H1 (cell line): ENCODE data around the gene PPP1CA. TPM values are rescaled to one million over a fixed set of nuclear protein-coding genes. Genes with fewer than 3 reads are reported as not detected.

Source experiments
- CTCF ChIA-PET: fragments of 300-600 bp; sonication (Branson Sonifier 250); formaldehyde crosslinking; loops from one replicate; lab custom pipeline; 2021; ENCODE audit not compliant: partially characterized antibody; lab: Charles Lee
- POLR2A ChIA-PET: fragments of 300-600 bp; sonication (Branson Sonifier 250); formaldehyde crosslinking; loops from one replicate; lab custom pipeline; 2021; ENCODE audit warnings: inconsistent platforms; ENCODE audit not compliant: partially characterized antibody; lab: Charles Lee
- DNase-seq, 2 experiments: peaks; one replicate each; pipeline versions ENCODE4 v3.0.0 to v3.0.0-alpha.2; 2010 to 2022; ENCODE audit warnings: low spot score in 2 of 2, low read depth in 1 of 2, mixed read lengths in 1 of 2
- FAIRE-seq: peaks from 2 replicates; lab custom pipeline; 2011; peaks lifted over from hg19 to GRCh38; lab: Jason Lieb, UNC
- H2AFZ ChIP-seq: 2 replicates; pipeline ENCODE4 v1.8.1; 2012; ENCODE audit warnings: low read length, inconsistent platforms
- H2AK5ac ChIP-seq: 2 replicates; pipeline ENCODE4 v1.6.1; 2013; ENCODE audit warnings: low read depth, low read length
- H2BK120ac ChIP-seq: replicated peaks from 2 replicates; pipeline ENCODE3; 2013; ENCODE audit warnings: low read depth, low read length, inconsistent platforms
- H2BK12ac ChIP-seq: 2 replicates; pipeline ENCODE4 v1.6.1; 2013; ENCODE audit warnings: low read depth, low read length
- H2BK15ac ChIP-seq: 2 replicates; pipeline ENCODE4 v1.6.1; 2013; ENCODE audit warnings: low read length
- H2BK20ac ChIP-seq: 2 replicates; pipeline ENCODE4 v1.6.1; 2013; ENCODE audit warnings: low read length
- H2BK5ac ChIP-seq: 2 replicates; pipeline ENCODE4 v1.6.1; 2013; ENCODE audit warnings: low read depth, low read length
- H3K14ac ChIP-seq: 2 replicates; pipeline ENCODE4 v1.6.1; 2013; ENCODE audit warnings: inconsistent platforms; ENCODE audit not compliant: insufficient read length
- H3K18ac ChIP-seq: 2 replicates; pipeline ENCODE4 v1.6.1; 2013; ENCODE audit warnings: low read length; ENCODE audit errors: extremely low read depth
- H3K23ac ChIP-seq: 2 replicates; pipeline ENCODE4 v1.6.1; 2013; ENCODE audit warnings: inconsistent platforms; ENCODE audit not compliant: insufficient read length
- H3K23me2 ChIP-seq: 2 replicates; pipeline ENCODE4 v1.6.1; 2013; ENCODE audit warnings: low read depth, low read length
- H3K27ac ChIP-seq: 2 replicates; pipeline ENCODE4 v1.6.1; 2011; ENCODE audit warnings: low read depth, low read length, inconsistent platforms
- H3K27me3 ChIP-seq, 4 experiments: replicated peaks in 1 of 4; 1 replicate in 1 of 4; 2 replicates in 3 of 4; pipeline versions ENCODE4 v1.6.1 to v1.8.1; 2011 to 2013; ENCODE audit warnings: low read length in 3 of 4, mild to moderate bottlenecking in 3 of 4, inconsistent platforms in 2 of 4, mixed read lengths in 2 of 4, moderate library complexity in 1 of 4; ENCODE audit not compliant: control insufficient read depth in 3 of 4, insufficient read depth in 3 of 4; ENCODE audit errors: extremely low read depth in 1 of 4
- H3K36me3 ChIP-seq, 4 experiments: 2 replicates each; pipeline versions ENCODE4 v1.6.1 to v1.8.1; 2011 to 2013; ENCODE audit warnings: mild to moderate bottlenecking in 4 of 4, low read length in 3 of 4, moderate library complexity in 2 of 4, control low read depth in 1 of 4, inconsistent platforms in 1 of 4; ENCODE audit not compliant: insufficient read depth in 4 of 4, control insufficient read depth in 2 of 4
- H3K4ac ChIP-seq: replicated peaks from 2 replicates; pipeline ENCODE3; 2013; ENCODE audit warnings: low read length, low read depth, mixed read lengths, inconsistent platforms; ENCODE audit not compliant: insufficient read length
- H3K4me1 ChIP-seq, 4 experiments: replicated peaks in 1 of 4; 1 replicate in 1 of 4; 2 replicates in 3 of 4; pipeline versions ENCODE4 v1.6.1 to v1.8.1; 2011 to 2013; ENCODE audit warnings: low read length in 3 of 4, inconsistent platforms in 2 of 4, mixed read lengths in 1 of 4; ENCODE audit not compliant: insufficient read depth in 4 of 4, control insufficient read depth in 3 of 4
- H3K4me2 ChIP-seq, 2 experiments: 2 replicates each; pipeline versions ENCODE4 v1.6.1 to v1.8.1; 2011 to 2013; ENCODE audit warnings: low read depth in 2 of 2, low read length in 2 of 2, control low read depth in 1 of 2, inconsistent platforms in 1 of 2, mild to moderate bottlenecking in 1 of 2; ENCODE audit not compliant: insufficient read depth in 1 of 2
- H3K4me3 ChIP-seq, 4 experiments: fragments of 200-600, 300-600 bp in 1 of 4; sonication (generic), shearing (Covaris generic), sonication (Bioruptor Twin) in 1 of 4; 2 replicates each; pipeline versions ENCODE4 v1.5.1 to v1.8.1; 2011 to 2016; ENCODE audit warnings: low read length in 4 of 4, low read depth in 3 of 4, control low read depth in 2 of 4, inconsistent platforms in 2 of 4, mild to moderate bottlenecking in 2 of 4, mixed read lengths in 1 of 4, moderate library complexity in 1 of 4; ENCODE audit not compliant: insufficient read depth in 2 of 4; ENCODE audit errors: extremely low read depth in 1 of 4
- H3K56ac ChIP-seq: replicated peaks from 2 replicates; pipeline ENCODE3; 2013; ENCODE audit warnings: low read depth, mild to moderate bottlenecking, mixed read lengths, low read length, inconsistent platforms; ENCODE audit not compliant: insufficient read length
- H3K79me1 ChIP-seq: 2 replicates; pipeline ENCODE4 v1.6.1; 2013; ENCODE audit warnings: low read depth, low read length, control low read depth
- H3K79me2 ChIP-seq, 2 experiments: 2 replicates each; pipeline versions ENCODE4 v1.6.1 to v1.8.1; 2012 to 2013; ENCODE audit warnings: low read length in 2 of 2, mild to moderate bottlenecking in 2 of 2, inconsistent platforms in 1 of 2; ENCODE audit not compliant: insufficient read depth in 2 of 2, control insufficient read depth in 1 of 2
- H3K9ac ChIP-seq, 4 experiments: replicated peaks in 1 of 4; 1 replicate in 1 of 4; 2 replicates in 3 of 4; pipeline versions ENCODE4 v1.6.1 to v1.8.1; 2011 to 2013; ENCODE audit warnings: low read depth in 3 of 4, low read length in 3 of 4, control low read depth in 2 of 4, mild to moderate bottlenecking in 2 of 4, moderate library complexity in 2 of 4, inconsistent platforms in 1 of 4; ENCODE audit errors: extremely low read depth in 1 of 4
- H3K9me3 ChIP-seq, 2 experiments: 2 replicates each; pipeline versions ENCODE4 v1.6.1 to v1.8.1; 2012 to 2013; ENCODE audit warnings: mild to moderate bottlenecking in 2 of 2, moderate library complexity in 2 of 2, control low read depth in 1 of 2, inconsistent platforms in 1 of 2, low read depth in 1 of 2, low read length in 1 of 2, mixed read lengths in 1 of 2; ENCODE audit not compliant: insufficient read depth in 2 of 2
- H4K20me1 ChIP-seq, 2 experiments: replicated peaks in 1 of 2; 2 replicates each; pipeline versions ENCODE3 to v1.8.1; 2011 to 2013; ENCODE audit warnings: inconsistent platforms in 2 of 2, low read length in 2 of 2, mild to moderate bottlenecking in 1 of 2; ENCODE audit not compliant: insufficient read depth in 2 of 2, control insufficient read depth in 1 of 2
- H4K5ac ChIP-seq: 2 replicates; pipeline ENCODE4 v1.6.1; 2013; ENCODE audit warnings: low read length, low read depth, mixed read lengths, inconsistent platforms; ENCODE audit not compliant: insufficient read length
- H4K8ac ChIP-seq: 2 replicates; pipeline ENCODE4 v1.8.0; 2013; ENCODE audit warnings: mild to moderate bottlenecking, moderate library complexity, low read length, inconsistent platforms; ENCODE audit not compliant: insufficient read depth; ENCODE audit errors: extremely low read depth
- H4K91ac ChIP-seq: replicated peaks from 2 replicates; pipeline ENCODE3; 2013; ENCODE audit warnings: low read length, mixed read lengths, inconsistent platforms; ENCODE audit not compliant: insufficient read length
- FOSL1 ChIP-seq: IDR thresholded peaks from 2 replicates; pipeline ENCODE4 v1.6.1; 2011; ENCODE audit warnings: mild to moderate bottlenecking, low read depth, low read length, moderate library complexity; ENCODE audit not compliant: insufficient read depth
- KDM1A ChIP-seq: fragments of 200-600, 300-600 bp; sonication (generic); IDR thresholded peaks from 2 replicates; pipeline ENCODE4 v1.7.1; 2016; ENCODE audit warnings: mild to moderate bottlenecking, low read length, borderline replicate concordance
- RAD21 ChIP-seq, 2 experiments: IDR thresholded peaks in 1 of 2; conservative IDR thresholded peaks in 1 of 2; 2 replicates each; pipeline ENCODE4 v1.6.1; 2011; ENCODE audit warnings: low read depth in 2 of 2, low read length in 2 of 2, improper control_type of control experiment in 1 of 2, inconsistent platforms in 1 of 2, mild to moderate bottlenecking in 1 of 2, moderate library complexity in 1 of 2
- RXRA ChIP-seq: IDR thresholded peaks from 2 replicates; pipeline ENCODE4 v1.6.1; 2011; ENCODE audit warnings: low read depth, mild to moderate bottlenecking, low read length, moderate library complexity; ENCODE audit not compliant: insufficient read depth
- SAP30 ChIP-seq: fragments of 300-600 bp; sonication (generic); IDR thresholded peaks from 2 replicates; pipeline ENCODE4 v1.7.1; 2012; ENCODE audit warnings: low read length, moderate library complexity, mild to moderate bottlenecking, inconsistent platforms; ENCODE audit not compliant: insufficient read depth, insufficient replicate concordance
- WGBS, 2 experiments: shearing (Covaris generic) in 1 of 2; methylation state at CpG; one replicate each; pipeline versions ENCODE4 v1.1.6 to v1.1.7; 2013 to 2015; ENCODE audit warnings: low lambda C conversion rate in 2 of 2, mixed read lengths in 2 of 2, inconsistent platforms in 1 of 2, low coverage in 1 of 2, missing lambda C conversion rate in 1 of 2; ENCODE audit not compliant: insufficient replicate concordance in 2 of 2, insufficient coverage in 1 of 2, insufficient read length in 1 of 2; ENCODE audit errors: extremely low coverage in 1 of 2, missing lambda C conversion rate in 1 of 2; 5-methylcytosine and 5-hydroxymethylcytosine counted together
- polyA plus RNA-seq, 7 experiments: library from polyadenylated mRNA; depleted of rRNA in 3 of 7; stranded (reverse) in 5 of 7; unstranded in 2 of 7; fragments of >200 nt in 5 of 7; fragments of 200-250 nt in 2 of 7; gene quantifications; 1 replicate in 5 of 7; 2 replicates in 1 of 7; 4 replicates in 1 of 7; pipeline versions ENCODE4 v1.2.1 to v1.2.3, GENCODE V29; 2011 to 2013; ENCODE audit warnings: missing spikeins in 2 of 7, mixed read lengths in 2 of 7
- total RNA-seq: library from RNA; stranded (reverse); fragmentation: NEBNext Ultra II Directional; extraction: Animal tissue kit (Norgen Biotek cat#: 25700); gene quantifications from 2 replicates; pipeline ENCODE4 v1.2.1, GENCODE V29; 2021

Gene PPP1CA
- total and polyA plus RNA-seq, 2 of the 8 experiments (the other 6 are each of a cell fraction or from before 2014, with no cell fraction given): 198 to 359 TPM

GRCh38 chr11:67376873-67377808 lies 24.5 kb downstream of the PPP1CA start:
- Histone ChIP-seq H4K8ac (no peak overlapping the region; the same call in 1 of the 2 replicates), H3K9ac (no peak overlapping the region), H3K4me1 (peaks cover 0 to 30% (median 24%) of the 10 kb centered on the region in 4 experiments; a peak in 6 of 7 replicates), H3K36me3 (no peaks in the 10 kb centered on the region), H3K79me1 (no peaks in the 10 kb centered on the region), H2AK5ac (peak overlapping the region; percentile 45; the same call in 1 of the 2 replicates), H2BK20ac (no peak overlapping the region), H3K9me3 (no peaks in the 10 kb centered on the region), H4K5ac (no peak overlapping the region), H3K56ac (no peak overlapping the region), H2BK120ac (no peak overlapping the region), H2BK15ac (peak overlapping the region; percentile 81; the same call in 1 of the 2 replicates), H2BK5ac (no peak overlapping the region), H3K79me2 (no peaks in the 10 kb centered on the region), H3K23ac (no peak overlapping the region), H4K20me1 (peaks cover under 1 to 2% of the 10 kb centered on the region in 2 experiments), H3K27me3 (peaks cover 7 to 40% (median 35%) of the 10 kb centered on the region in 4 experiments), H3K4me3 (no peak overlapping the region), H3K4ac (no peak overlapping the region), H3K4me2 (peak overlapping the region; percentile 87 to 96; a peak in 3 of 4 replicates), H3K18ac (no peak overlapping the region; the same call in 1 of the 2 replicates), H3K23me2 (peaks cover 20% of the 10 kb centered on the region; the same call in 1 of the 2 replicates), H2AFZ (no peak overlapping the region), H3K27ac (no peak overlapping the region), H3K14ac (no peak overlapping the region), H4K91ac (peak overlapping the region; percentile 6), H2BK12ac (peak overlapping the region; percentile 93; the same call in 1 of the 2 replicates)
- no peak for TF ChIP-seq RXRA
- no peak for TF ChIP-seq RAD21 (IDR thresholded peaks at IDR 0.05 in 1 of 2, conservative IDR thresholded peaks at IDR 0.05 in 1 of 2; ENCODE audit: low read depth in 2 of 2, low read length in 2 of 2)
- no peak for TF ChIP-seq SAP30
- no peak for TF ChIP-seq FOSL1
- 0 out of 2 replicates have a peak, but pooled peaks have one; percentile 29 for TF ChIP-seq KDM1A
- CTCF ChIA-PET: interaction anchor here (0.7 to 34.8 kb wide), 10 partner anchors 11 to 330 kb away, joined by 3 to 1305 read pairs (median 5); partner anchors contain the start of genes POLD4 and RAD9A
- FAIRE-seq: no peak
- WGBS, 2 experiments: 88% methylated on average over 6 of the region's 6 CpGs; no CpG with 5 or more reads in 1 of the 2 experiments
- DNase-seq: no peak
- POLR2A ChIA-PET: interaction anchor here (0.6 to 3.1 kb wide), 11 partner anchors 8 to 91 kb away, joined by 3 to 8 read pairs (median 3); partner anchors contain the start of genes POLD4, PPP1CA and RAD9A
